ENCODE data around the gene TEX44. TPM values are rescaled to one million over a fixed set of nuclear protein-coding genes. Genes with fewer than 3 reads are reported as not detected.

The TEX44 gene
- total RNA-seq, 1 experiment from 2014 or later, result not detected

DNA sequence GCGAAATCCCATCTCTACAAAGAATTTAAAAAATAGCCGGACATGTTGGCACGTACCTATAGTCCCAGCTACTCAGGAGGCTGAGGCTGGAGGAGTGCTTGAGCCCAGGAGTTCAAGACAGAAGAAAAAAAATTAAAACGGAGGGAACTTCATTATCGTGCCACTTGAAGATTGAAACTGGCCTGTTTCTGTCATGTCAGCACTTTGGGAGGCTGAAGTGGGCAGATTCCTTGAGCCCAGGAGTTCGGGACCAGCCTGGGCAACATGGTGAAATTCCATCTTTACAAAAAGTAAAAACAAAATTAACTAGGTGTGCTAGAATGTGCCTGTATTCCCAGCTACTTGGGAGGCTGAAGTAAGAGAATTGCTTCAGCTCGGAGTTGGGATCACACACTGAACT is 3.0 kb upstream of the TEX44 start:
- H3K27ac ChIP-seq (ENCODE audit: low read depth, low read length), result no peak overlapping the region
- no peak for DNase-seq (ENCODE audit: low read depth, low spot score)
- no peaks in the 10 kb centered on the region for H3K79me2 ChIP-seq (ENCODE audit: insufficient read depth, low read length)
- TF ChIP-seq ZFX (IDR thresholded peaks at IDR 0.05) (no peak), ZNF274 (IDR thresholded peaks at IDR 0.05; ENCODE audit: low read depth, low read length) (no peak), SP1 (IDR thresholded peaks at IDR 0.05; ENCODE audit: low read depth) (no peak), EGR1 (IDR thresholded peaks at IDR 0.05; ENCODE audit: low read depth) (no peak), ELF1 (IDR thresholded peaks at IDR 0.05; ENCODE audit: borderline replicate concordance, low read depth) (no peak), CTCF (IDR thresholded peaks at IDR 0.05 in 2 of 3, conservative IDR thresholded peaks at IDR 0.05 in 1 of 3; ENCODE audit: borderline replicate concordance in 1 of 3, insufficient read depth in 1 of 3, low read depth in 2 of 3, low read length in 2 of 3) (no peak), RAD21 (IDR thresholded peaks at IDR 0.05; ENCODE audit: low read depth) (no peak), CBX3 (IDR thresholded peaks at IDR 0.05; ENCODE audit: low read depth) (no peak), EZH2phosphoT487 (IDR thresholded peaks at IDR 0.05; ENCODE audit: borderline replicate concordance) (no peak), ZBTB33 (IDR thresholded peaks at IDR 0.05; ENCODE audit: extremely low read depth, insufficient replicate concordance, low read length) (no peak), POLR2AphosphoS5 (IDR thresholded peaks at IDR 0.05; ENCODE audit: low read depth, low read length) (no peak), CEBPB (IDR thresholded peaks at IDR 0.05; ENCODE audit: low read depth) (no peak)
- TF ChIP-seq, protein P1, sequence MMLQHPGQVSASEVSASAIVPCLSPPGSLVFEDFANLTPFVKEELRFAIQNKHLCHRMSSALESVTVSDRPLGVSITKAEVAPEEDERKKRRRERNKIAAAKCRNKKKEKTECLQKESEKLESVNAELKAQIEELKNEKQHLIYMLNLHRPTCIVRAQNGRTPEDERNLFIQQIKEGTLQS (IDR thresholded peaks at IDR 0.05), result no peak
- H3K27me3 ChIP-seq (ENCODE audit: insufficient read depth, low read length), result no peaks in the 10 kb centered on the region
- POLR2A ChIA-PET, result no interaction called here
- no peak overlapping the region for H3K4me2 ChIP-seq (ENCODE audit: low read length)
- no peak for ATAC-seq
- H2AFZ ChIP-seq (ENCODE audit: low read depth, low read length, poor library complexity, severe bottlenecking), result no peak overlapping the region
- CTCF ChIA-PET, result interaction anchor here (1.2 to 3.2 kb wide), 2 partner anchors 12 to 27 kb away, joined by 4 to 12 read pairs; no protein-coding TSS in a partner anchor
- intact Hi-C loops (cut with micrococcal nuclease), result no loop called here
- H3K36me3 ChIP-seq (ENCODE audit: control insufficient read depth in 1 of 2, insufficient read depth in 2 of 2, low read length in 2 of 2), result no peaks in the 10 kb centered on the region
- no peak overlapping the region for H3K9ac ChIP-seq (ENCODE audit: low read length)
- BruUV-seq (replicated peaks), result no TSS peak
- H3K9me2 ChIP-seq (ENCODE audit: insufficient read depth), result no peaks in the 10 kb centered on the region
- H4K20me1 ChIP-seq (ENCODE audit: insufficient read depth), result no peaks in the 10 kb centered on the region
- peaks cover 5 to 6% of the 10 kb centered on the region in 2 experiments; a peak in 2 of 4 replicates for H3K4me1 ChIP-seq (ENCODE audit: control insufficient read depth in 1 of 2, insufficient read depth in 2 of 2, low read length in 2 of 2)
- RAD21 ChIA-PET (ENCODE audit: low non-redundant PET in 1 of 2, low total read pairs in 2 of 2, uncharacterized antibody in 2 of 2, unreplicated experiment in 2 of 2), result no interaction called here
- no peaks in the 10 kb centered on the region for H3K9me3 ChIP-seq (ENCODE audit: control insufficient read depth in 1 of 2, insufficient read depth in 1 of 2, low read depth in 1 of 2, low read length in 2 of 2)
- no peak overlapping the region for H3K4me3 ChIP-seq (replicated peaks in 1 of 2; ENCODE audit: low read depth in 1 of 2, low read length in 2 of 2)
